Germinal center (tissue), 1 donor: ENCODE data around the gene GBX1.

Source experiments
- DNase-seq: peaks from one replicate; pipeline ENCODE4 v3.0.0; 2012; ENCODE audit warnings: mixed read lengths, low spot score

The GBX1 gene

GRCh38 chr7:151114151-151115090 is 53.1 kb downstream of the GBX1 start:
- DNase-seq: no peak

- no peak for DNase-seq
Observed at GRCh38 chr7:151113344-151114150, 53.9 kb downstream of the GBX1 start.

GRCh38 chr7:151110941-151111645 is 56.4 kb downstream of the GBX1 start:
- peak; percentile 85 for DNase-seq

- DNase-seq: no peak
Observed at GRCh38 chr7:151110236-151110940, 57.1 kb downstream of the GBX1 start.

- DNase-seq: no peak
Observed at GRCh38 chr7:151109094-151110048, 58.1 kb downstream of the GBX1 start.

GRCh38 chr7:151107882-151108281 is 59.6 kb downstream of the GBX1 start:
- DNase-seq: no peak

GRCh38 chr7:151104411-151105235 is 62.9 kb downstream of the GBX1 start:
- DNase-seq: no peak

- no peak for DNase-seq
Observed at GRCh38 chr7:151103973-151104372, 63.5 kb downstream of the GBX1 start.

GRCh38 chr7:151102991-151103390 is 64.5 kb downstream of the GBX1 start:
- DNase-seq: no peak

GRCh38 chr7:151101621-151102396 is 65.7 kb downstream of the GBX1 start:
- DNase-seq: no peak

GRCh38 chr7:151100921-151101320 is 66.6 kb downstream of the GBX1 start:
- no peak for DNase-seq

- no peak for DNase-seq
Observed at GRCh38 chr7:151099486-151100211, 67.8 kb downstream of the GBX1 start.
